NT2/D1 (cell line): Measurements from ENCODE around the gene PPP1CC.
"Not testable (repeated sequence)": the region's sequence is repeated elsewhere in the genome, so short reads cannot be mapped to it uniquely, and the experiment has no call there.

Source experiments
- DNase-seq: peaks from one replicate; pipeline ENCODE4 v3.0.0-alpha.2; 2011; ENCODE audit warnings: low read depth, low spot score
- H3K27me3 ChIP-seq: 2 replicates; pipeline ENCODE4 v1.6.0; 2011; ENCODE audit warnings: mild to moderate bottlenecking; ENCODE audit not compliant: insufficient read length, insufficient read depth
- H3K36me3 ChIP-seq: 2 replicates; pipeline ENCODE4 v1.6.1; 2011; ENCODE audit warnings: mild to moderate bottlenecking, low read length, mixed read lengths; ENCODE audit not compliant: insufficient read depth, insufficient read length
- H3K4me1 ChIP-seq: 2 replicates; pipeline ENCODE4 v1.5.1; 2011; ENCODE audit not compliant: insufficient read depth, insufficient read length
- H3K4me3 ChIP-seq: 2 replicates; pipeline ENCODE4 v1.5.1; 2011; ENCODE audit warnings: low read depth; ENCODE audit not compliant: insufficient read length
- H3K9ac ChIP-seq: 2 replicates; pipeline ENCODE4 v1.6.0; 2011; ENCODE audit warnings: low read depth; ENCODE audit not compliant: insufficient read length
- H3K9me3 ChIP-seq: 2 replicates; pipeline ENCODE4 v1.5.1; 2011; ENCODE audit warnings: mild to moderate bottlenecking, low read length; ENCODE audit not compliant: insufficient read depth
- SUZ12 ChIP-seq: IDR thresholded peaks from 2 replicates; pipeline ENCODE4 v1.6.1; 2011; ENCODE audit not compliant: insufficient read length, insufficient read depth; ENCODE audit errors: extremely low read depth
- YY1 ChIP-seq: IDR thresholded peaks from 2 replicates; pipeline ENCODE4 v1.6.1; 2011; ENCODE audit not compliant: insufficient read length, insufficient read depth
- ZNF274 ChIP-seq: IDR thresholded peaks from 2 replicates; pipeline ENCODE4 v1.6.1; 2011; ENCODE audit warnings: mild to moderate bottlenecking, low read depth, low read length

The PPP1CC gene

DNA sequence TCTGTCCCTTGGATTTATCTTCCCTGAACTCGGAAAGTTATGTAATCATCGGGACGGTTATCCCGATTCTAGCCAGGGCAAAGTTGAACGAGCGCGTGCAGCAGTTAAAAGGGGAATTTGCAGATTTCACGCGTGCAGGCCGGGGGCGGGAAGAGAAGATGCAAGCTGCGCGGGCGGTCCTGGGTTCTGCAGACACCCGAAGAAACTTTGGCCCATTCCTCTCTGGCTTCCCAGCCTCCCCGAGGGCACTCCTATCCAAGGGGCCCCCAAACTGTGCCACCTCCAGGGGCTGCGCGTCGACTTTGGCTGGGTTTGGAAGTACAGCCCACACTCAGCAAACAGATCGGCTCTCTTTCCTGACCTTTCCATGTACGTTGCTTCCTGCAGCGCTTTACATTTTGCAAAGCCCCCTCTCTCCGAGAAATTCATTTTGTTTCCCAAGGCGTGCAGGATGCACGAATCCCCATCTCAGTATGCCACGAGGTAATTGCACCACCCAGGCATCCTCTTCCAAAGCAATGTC is 941 bp upstream of the PPP1CC start:
- Histone ChIP-seq H3K27me3 (no peaks in the 10 kb centered on the region), H3K36me3 (peaks cover 26% of the 10 kb centered on the region), H3K9me3 (no peaks in the 10 kb centered on the region), H3K4me3 (peak overlapping the region; percentile 57), H3K9ac (peak overlapping the region; percentile 86), H3K4me1 (peaks cover 15% of the 10 kb centered on the region)
- TF ChIP-seq YY1 (no peak), SUZ12 (no peak), ZNF274 (no peak)
- no peak for DNase-seq

- H3K36me3 ChIP-seq = peaks cover 39% of the 10 kb centered on the region
- DNase-seq = no peak
These were observed 484 bp downstream of the PPP1CC start for GRCh38 chr12:110742096-110742717.

DNA sequence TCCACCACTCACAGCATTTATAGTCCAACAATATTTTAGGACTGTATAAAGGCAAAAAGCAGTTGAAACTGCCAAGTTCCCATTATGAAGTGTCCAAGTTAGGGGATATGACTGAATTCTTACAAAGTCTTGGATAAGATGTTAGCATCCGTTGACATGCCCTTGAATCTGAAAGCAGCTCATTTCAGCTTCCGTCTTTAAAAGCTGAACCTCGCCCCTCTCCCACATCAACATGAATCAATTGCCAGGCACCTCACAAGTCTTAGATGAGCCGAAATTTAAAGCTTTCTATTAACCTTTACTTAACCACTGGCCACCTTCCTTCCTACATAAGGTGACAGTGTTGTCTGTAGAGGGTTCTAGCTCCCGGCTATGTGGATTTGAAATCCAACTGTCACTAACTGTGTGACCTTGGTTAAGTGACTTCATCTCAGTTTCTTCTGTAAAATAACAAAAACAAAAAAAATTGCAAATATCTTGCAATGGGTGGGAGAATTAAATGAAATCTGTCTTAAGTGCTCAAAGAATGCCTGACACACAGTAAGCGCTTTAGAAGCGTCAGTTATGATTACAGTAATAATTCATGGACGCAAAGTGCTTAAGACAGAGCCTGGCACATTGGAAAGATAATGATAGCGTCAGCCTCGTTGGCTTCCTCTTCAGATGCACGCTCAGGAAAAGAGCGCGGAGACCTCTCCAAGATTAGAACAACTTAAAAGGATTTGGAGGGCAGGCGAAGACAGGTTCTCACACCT is 1.2 kb downstream of the PPP1CC start:
- H3K4me1 ChIP-seq = peaks cover 18% of the 10 kb centered on the region

More at GRCh38 chr12:110742096-110742717, 484 bp downstream of the PPP1CC start:
- H3K27me3 ChIP-seq = no peaks in the 10 kb centered on the region
- H3K4me3 ChIP-seq = peak overlapping the region; percentile 84
- TF ChIP-seq YY1 = no peak
- no peak for TF ChIP-seq ZNF274
- TF ChIP-seq SUZ12 = no peak
- H3K4me1 ChIP-seq = peaks cover 18% of the 10 kb centered on the region
- no peaks in the 10 kb centered on the region for H3K9me3 ChIP-seq
- peak overlapping the region; percentile 95 for H3K9ac ChIP-seq

DNA sequence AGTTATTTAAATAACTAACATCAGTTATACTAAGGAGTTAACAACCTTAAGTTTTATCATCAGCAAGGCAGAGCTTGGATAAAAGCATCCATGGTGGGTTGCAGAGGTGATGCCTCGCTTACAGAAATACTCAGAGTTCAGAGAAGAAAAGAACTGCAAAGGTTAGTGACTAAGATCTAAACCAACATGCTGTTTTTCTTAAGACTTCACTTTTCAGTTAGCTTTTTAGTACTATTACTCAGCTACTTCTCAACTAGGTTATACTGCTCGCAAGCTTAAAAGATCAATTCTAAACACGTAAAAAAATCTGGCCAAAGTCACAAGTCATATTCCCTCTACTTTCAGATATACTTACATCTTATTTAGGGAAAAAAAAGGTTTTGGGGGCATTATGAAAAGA is 2.8 kb downstream of the PPP1CC start:
- no peaks in the 10 kb centered on the region for H3K9me3 ChIP-seq
- peaks cover 13% of the 10 kb centered on the region for H3K4me1 ChIP-seq
- H3K27me3 ChIP-seq = no peaks in the 10 kb centered on the region
- no peak for DNase-seq
- H3K4me3 ChIP-seq = no peak overlapping the region
- H3K36me3 ChIP-seq = peaks cover 53% of the 10 kb centered on the region
- H3K9ac ChIP-seq = no peak overlapping the region
- TF ChIP-seq SUZ12 = no peak
- no peak for TF ChIP-seq YY1
- TF ChIP-seq ZNF274 = no peak

More for the DNA sequence above, 1.2 kb downstream of the PPP1CC start:
- H3K4me3 ChIP-seq = peak overlapping the region; percentile 84
- no peak for DNase-seq
- no peak for TF ChIP-seq SUZ12
- no peak for TF ChIP-seq ZNF274
- TF ChIP-seq YY1 = no peak
- H3K27me3 ChIP-seq = no peaks in the 10 kb centered on the region
- no peaks in the 10 kb centered on the region for H3K9me3 ChIP-seq
- H3K9ac ChIP-seq = peak overlapping the region; percentile 95
- peaks cover 39% of the 10 kb centered on the region for H3K36me3 ChIP-seq

DNA sequence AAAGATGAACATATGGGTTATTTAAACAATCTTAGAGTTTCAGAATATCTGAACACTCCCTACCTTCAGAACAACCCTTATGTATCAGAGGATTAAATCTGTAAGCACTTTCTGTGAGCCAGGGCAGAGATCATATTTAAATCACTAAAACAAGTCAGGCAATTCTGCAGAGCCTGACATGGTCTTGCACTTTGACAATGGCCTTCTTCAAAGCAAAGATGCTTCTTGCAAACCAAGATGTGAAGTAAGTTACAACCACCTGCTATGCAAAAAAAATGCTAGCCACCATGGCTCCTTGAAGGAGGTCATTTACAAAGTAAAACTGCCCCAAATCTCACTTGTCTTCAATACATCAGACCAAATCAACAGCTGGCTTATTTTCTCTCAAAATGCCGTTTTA is 3.2 kb downstream of the PPP1CC start:
- DNase-seq = no peak
- H3K27me3 ChIP-seq = no peaks in the 10 kb centered on the region
- H3K4me1 ChIP-seq = peaks cover 10% of the 10 kb centered on the region
- H3K9ac ChIP-seq = no peak overlapping the region
- no peak overlapping the region for H3K4me3 ChIP-seq
- H3K36me3 ChIP-seq = peaks cover 53% of the 10 kb centered on the region
- H3K9me3 ChIP-seq = no peaks in the 10 kb centered on the region
- TF ChIP-seq YY1 = no peak
- TF ChIP-seq SUZ12 = no peak
- no peak for TF ChIP-seq ZNF274

- Histone ChIP-seq H3K4me1 (peaks cover 9% of the 10 kb centered on the region), H3K4me3 (no peak overlapping the region), H3K9ac (no peak overlapping the region), H3K27me3 (no peaks in the 10 kb centered on the region), H3K36me3 (peaks cover 69% of the 10 kb centered on the region), H3K9me3 (no peaks in the 10 kb centered on the region)
- no peak for TF ChIP-seq YY1
- TF ChIP-seq ZNF274 = no peak
- TF ChIP-seq SUZ12 = no peak
- DNase-seq = no peak
These were observed 5.2 kb downstream of the PPP1CC start for GRCh38 chr12:110737532-110737931.

DNA sequence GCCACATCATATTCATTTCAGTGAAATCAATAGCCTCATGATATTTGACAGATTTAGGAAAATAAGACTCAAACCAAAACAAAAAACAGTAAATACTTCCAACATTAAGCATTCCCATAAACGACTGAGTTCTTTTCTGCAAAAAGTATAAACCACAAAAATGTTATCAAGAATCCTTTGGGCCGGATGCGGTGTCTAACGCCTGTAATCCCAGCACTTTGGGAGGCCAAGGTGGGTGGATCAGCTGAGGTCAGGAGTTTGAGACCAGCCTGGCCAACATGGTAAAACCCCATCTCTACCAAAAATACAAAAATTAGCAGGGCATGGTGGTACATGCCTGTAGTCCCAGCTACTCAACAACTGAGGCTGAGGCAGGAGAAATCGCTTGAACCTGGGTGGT is 5.7 kb downstream of the PPP1CC start:
- H3K4me1 ChIP-seq, DNase-seq, H3K9me3 ChIP-seq, H3K4me3 ChIP-seq, H3K27me3 ChIP-seq, H3K9ac ChIP-seq: not testable (repeated sequence)
- peaks cover 73% of the 10 kb centered on the region for H3K36me3 ChIP-seq
